AG04449 (cell line): ENCODE measurements around the gene MMP11.

Experiments used
- CTCF ChIA-PET: fragments of 350-600 bp; formaldehyde crosslinking; extraction: SDS; loops from one replicate; lab custom pipeline; 2021; ENCODE audit warnings: antibody characterized with exemption; lab: Yijun Ruan, JAX
- POLR2A ChIA-PET: fragments of 400-600, 350-600 bp; formaldehyde crosslinking; extraction: SDS; loops from one replicate; lab custom pipeline; 2020; ENCODE audit warnings: antibody characterized with exemption, inconsistent platforms; lab: Yijun Ruan, JAX
- DNase-seq: peaks from one replicate; pipeline ENCODE4 v3.0.0-alpha.2; 2010; ENCODE audit warnings: low read depth, low spot score
- H3K4me3 ChIP-seq: 2 replicates; pipeline ENCODE4 v1.5.1; 2011; ENCODE audit warnings: low read depth, mild to moderate bottlenecking, control low read depth, low read length
- CTCF ChIP-seq: IDR thresholded peaks from one replicate; pipeline ENCODE4 v1.5.1; 2011; ENCODE audit warnings: mild to moderate bottlenecking, moderate library complexity, low read length, control low read depth, inconsistent platforms; ENCODE audit not compliant: insufficient read depth; ENCODE audit errors: missing control alignments

MMP11 gene

GRCh38 chr22:23777776-23778576 is 5.3 kb downstream of the MMP11 start:
- POLR2A ChIA-PET: interaction anchor here (0.7 kb wide), 1 partner anchor 116 kb away, joined by 3 read pairs; the partner anchor contains the start of gene MIF
- TF ChIP-seq CTCF: no peak
- no peak overlapping the region for H3K4me3 ChIP-seq
- no peak for DNase-seq
- CTCF ChIA-PET: interaction anchor here (1.2 to 17.1 kb wide), 4 partner anchors 9 to 80 kb away, joined by 3 to 387 read pairs (median 8); partner anchors contain the start of genes CHCHD10 and SLC2A11

- no peak for TF ChIP-seq CTCF
- ChIA-PET CTCF (interaction anchor here (1.2 to 17.1 kb wide), 5 partner anchors 10 to 79 kb away, joined by 3 to 387 read pairs (median 5); partner anchors contain the start of genes CHCHD10 and SLC2A11), POLR2A (no interaction called here)
- H3K4me3 ChIP-seq: no peak overlapping the region
- no peak for DNase-seq
Observed at GRCh38 chr22:23778577-23778900, 5.9 kb downstream of the MMP11 start.

DNA sequence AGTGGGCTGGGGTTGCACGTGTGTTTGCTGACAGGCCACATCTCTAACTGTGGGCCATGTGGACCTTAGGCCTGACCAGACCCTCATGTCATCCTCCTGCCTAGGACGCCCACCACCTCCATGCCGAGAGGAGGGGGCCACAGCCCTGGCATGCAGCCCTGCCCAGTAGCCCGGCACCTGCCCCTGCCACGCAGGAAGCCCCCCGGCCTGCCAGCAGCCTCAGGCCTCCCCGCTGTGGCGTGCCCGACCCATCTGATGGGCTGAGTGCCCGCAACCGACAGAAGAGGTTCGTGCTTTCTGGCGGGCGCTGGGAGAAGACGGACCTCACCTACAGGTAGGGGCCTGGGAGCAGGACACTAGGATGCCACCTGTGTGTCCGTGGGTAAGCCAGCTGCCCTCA is 6.4 kb downstream of the MMP11 start:
- CTCF ChIA-PET: interaction anchor here (1.6 to 2.5 kb wide), 2 partner anchors 12 to 71 kb away, joined by 5 to 11 read pairs; partner anchors contain the start of gene CHCHD10
- POLR2A ChIA-PET: no interaction called here
- no peak for TF ChIP-seq CTCF
- DNase-seq: no peak
- H3K4me3 ChIP-seq: no peak overlapping the region

DNA sequence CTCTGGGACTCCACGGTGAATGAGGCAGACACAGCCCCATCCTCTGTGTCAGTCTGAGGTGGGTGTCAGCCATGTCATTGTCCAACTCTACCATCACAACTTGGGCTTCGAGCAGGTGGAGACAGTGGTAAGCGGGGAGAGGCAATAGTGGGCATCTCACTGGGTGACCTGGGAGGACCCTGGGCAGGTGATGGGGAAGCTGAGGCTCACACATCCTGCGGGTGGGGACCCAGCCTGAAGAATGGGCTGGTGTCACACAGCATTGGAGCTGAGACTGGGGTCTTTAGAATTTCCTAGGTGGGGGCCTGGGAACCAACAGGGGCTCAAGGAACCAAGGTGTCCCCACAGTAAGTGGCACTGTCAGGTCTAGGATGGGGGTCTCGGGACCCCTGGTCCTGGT is 7.1 kb downstream of the MMP11 start:
- no peak overlapping the region for H3K4me3 ChIP-seq
- no peak for DNase-seq
- TF ChIP-seq CTCF: no peak
- POLR2A ChIA-PET: no interaction called here
- CTCF ChIA-PET: interaction anchor here (1.6 kb wide), 1 partner anchor 70 kb away, joined by 5 read pairs; no protein-coding TSS in a partner anchor

DNA sequence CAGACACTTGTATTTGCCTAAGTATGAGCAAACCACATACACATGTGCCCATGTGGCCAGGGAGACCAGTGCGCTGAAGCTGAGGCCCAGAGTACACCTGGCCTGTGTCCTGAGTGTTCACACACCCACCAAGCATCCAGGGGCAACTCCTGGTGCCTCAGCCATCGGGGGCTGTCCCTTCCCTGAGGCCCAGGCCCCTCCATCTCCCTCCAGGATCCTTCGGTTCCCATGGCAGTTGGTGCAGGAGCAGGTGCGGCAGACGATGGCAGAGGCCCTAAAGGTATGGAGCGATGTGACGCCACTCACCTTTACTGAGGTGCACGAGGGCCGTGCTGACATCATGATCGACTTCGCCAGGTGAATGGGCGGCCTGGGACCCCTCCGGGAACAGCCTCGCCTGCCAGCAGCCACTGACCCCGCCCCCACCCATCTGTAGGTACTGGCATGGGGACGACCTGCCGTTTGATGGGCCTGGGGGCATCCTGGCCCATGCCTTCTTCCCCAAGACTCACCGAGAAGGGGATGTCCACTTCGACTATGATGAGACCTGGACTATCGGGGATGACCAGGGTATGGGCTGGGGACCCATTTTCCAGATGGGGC is 7.6 kb downstream of the MMP11 start:
- POLR2A ChIA-PET: no interaction called here
- TF ChIP-seq CTCF: no peak
- CTCF ChIA-PET: interaction anchor here (1.0 to 2.5 kb wide), 3 partner anchors 9 to 70 kb away, joined by 4 to 11 read pairs (median 5); no protein-coding TSS in a partner anchor
- H3K4me3 ChIP-seq: no peak overlapping the region
- DNase-seq: no peak

DNA sequence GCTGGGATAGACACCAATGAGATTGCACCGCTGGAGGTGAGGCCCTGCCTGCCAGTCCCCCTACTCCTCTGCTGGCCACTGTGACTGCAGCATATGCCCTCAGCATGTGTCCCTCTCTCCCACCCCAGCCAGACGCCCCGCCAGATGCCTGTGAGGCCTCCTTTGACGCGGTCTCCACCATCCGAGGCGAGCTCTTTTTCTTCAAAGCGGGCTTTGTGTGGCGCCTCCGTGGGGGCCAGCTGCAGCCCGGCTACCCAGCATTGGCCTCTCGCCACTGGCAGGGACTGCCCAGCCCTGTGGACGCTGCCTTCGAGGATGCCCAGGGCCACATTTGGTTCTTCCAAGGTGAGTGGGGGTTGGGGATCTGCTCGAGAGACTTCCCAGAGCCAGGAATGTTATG is 8.4 kb downstream of the MMP11 start:
- DNase-seq: no peak
- CTCF ChIA-PET: interaction anchor here (1.0 to 2.5 kb wide), 4 partner anchors 10 to 68 kb away, joined by 4 to 11 read pairs (median 8); no protein-coding TSS in a partner anchor
- POLR2A ChIA-PET: interaction anchor here (1.0 kb wide), 1 partner anchor 9 kb away, joined by 3 read pairs; the partner anchor contains the start of gene MMP11
- H3K4me3 ChIP-seq: no peak overlapping the region
- no peak for TF ChIP-seq CTCF
